ENCODE measurements around the gene FGF12.

DNA sequence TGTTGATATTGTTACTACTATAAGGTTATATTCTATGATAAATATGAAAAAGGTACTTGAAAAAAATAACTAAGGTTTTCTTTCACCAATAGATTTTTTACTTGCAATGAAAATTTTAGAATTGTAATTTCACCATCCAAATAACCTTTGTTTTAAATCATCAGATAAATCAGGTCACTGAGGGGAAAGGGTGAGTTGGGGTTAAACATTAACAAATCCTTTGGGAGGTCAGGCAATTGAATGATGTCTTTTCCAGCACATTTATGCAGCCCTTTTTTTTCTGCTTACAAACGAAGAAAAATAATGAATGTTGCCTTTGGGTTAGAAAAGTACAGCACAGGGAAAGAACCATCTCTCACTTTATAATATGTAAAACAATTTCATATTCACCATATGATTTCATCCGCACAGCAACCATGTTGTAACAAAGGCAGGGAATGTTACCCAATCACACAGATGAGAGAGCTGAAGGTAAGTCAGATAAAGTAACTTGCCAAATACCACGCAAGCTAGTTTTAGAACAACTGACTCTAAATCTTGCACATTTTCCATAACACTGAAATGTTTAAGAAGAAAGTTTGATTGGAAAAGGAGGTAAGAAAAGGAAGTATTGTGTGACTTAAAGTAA is 151.3 kb downstream of the FGF12 start:
- TF ChIP-seq POLR2A (IDR thresholded peaks at IDR 0.05; ENCODE audit: borderline replicate concordance, extremely low read depth, insufficient read depth, insufficient read length) (no peak), SIN3A (IDR thresholded peaks at IDR 0.05; ENCODE audit: low read depth) (no peak), CTCF (IDR thresholded peaks at IDR 0.05 in 2 of 3, conservative IDR thresholded peaks at IDR 0.05 in 1 of 3; ENCODE audit: borderline replicate concordance in 1 of 3, insufficient read depth in 1 of 3, low read depth in 2 of 3, low read length in 2 of 3) (no peak)
